GM23248 (cell line): ENCODE results near the gene NUP160.

Experiments
- EZH2 ChIP-seq: fragments of 200-600 bp; sonication (generic); IDR thresholded peaks from 2 replicates; pipeline ENCODE4 v1.6.1; 2018; ENCODE audit warnings: antibody characterized with exemption, mild to moderate bottlenecking; ENCODE audit not compliant: insufficient read depth, poor library complexity, severe bottlenecking
- EZH2phosphoT487 ChIP-seq: fragments of 200-600 bp; sonication (generic); IDR thresholded peaks from 2 replicates; pipeline ENCODE4 v1.6.1; 2018; ENCODE audit warnings: antibody characterized with exemption, moderate library complexity, mild to moderate bottlenecking, low read depth; ENCODE audit not compliant: insufficient read depth

DNA sequence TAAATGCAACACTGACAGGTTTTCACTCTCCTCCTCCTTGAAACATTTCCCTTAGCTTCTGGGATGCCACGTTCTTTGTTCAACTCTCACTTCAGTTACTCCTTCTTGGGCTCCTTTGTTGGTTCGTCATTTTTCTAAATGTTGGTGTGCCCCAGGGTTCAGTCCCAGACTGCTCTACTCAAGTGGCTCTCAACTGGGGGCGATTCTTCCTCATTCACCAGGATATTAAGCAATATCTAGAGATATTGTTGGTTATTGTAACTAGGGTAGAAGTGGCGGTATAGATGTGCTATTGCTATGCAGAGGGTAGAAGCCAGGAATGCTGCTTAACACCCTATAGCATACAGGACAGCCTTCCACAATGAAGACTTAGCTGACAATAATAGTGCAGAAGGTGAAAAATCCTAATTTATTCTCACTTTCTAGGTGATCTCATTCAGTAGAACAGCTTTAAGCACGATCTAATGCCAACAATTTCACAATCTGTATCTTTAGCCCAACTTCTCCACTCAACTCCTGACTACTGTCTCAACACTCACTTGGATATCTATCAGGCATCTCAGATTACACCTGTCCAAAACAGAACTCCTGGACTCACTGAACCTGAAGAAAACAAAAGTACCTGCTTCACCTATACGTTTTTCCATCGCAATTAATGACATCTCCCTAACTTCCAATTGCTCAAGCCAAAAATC, 4.6 kb downstream of the NUP160 start:
- TF ChIP-seq EZH2 (no peak), EZH2phosphoT487 (no peak)
